Smooth muscle cell (in vitro differentiated cells): ENCODE data around the gene GALP. TPM values are rescaled to one million over a fixed set of nuclear protein-coding genes. Genes with fewer than 3 reads are reported as not detected.

ENCODE experiments used
- DNase-seq: peaks from one replicate; lab custom pipeline; 2025; ENCODE audit not compliant: unreplicated experiment; lab: John Stamatoyannopoulos, UW
- H2AFZ ChIP-seq: fragments of 200-600 bp; sonication (generic); 2 replicates; pipeline ENCODE4 v1.6.0; 2016; ENCODE audit warnings: antibody characterized with exemption, low read depth, mild to moderate bottlenecking
- H3F3A ChIP-seq: fragments of 200-600 bp; sonication (generic); 2 replicates; pipeline ENCODE4 v1.6.0; 2017; ENCODE audit warnings: antibody characterized with exemption, low read depth
- H3K27ac ChIP-seq: fragments of 200-600 bp; sonication (generic); 2 replicates; pipeline ENCODE4 v1.5.1; 2016; ENCODE audit warnings: low read depth, mild to moderate bottlenecking
- H3K27me3 ChIP-seq: fragments of 200-600 bp; sonication (generic); 2 replicates; pipeline ENCODE4 v1.6.1; 2016; ENCODE audit warnings: low read depth, mild to moderate bottlenecking
- H3K36me3 ChIP-seq: fragments of 200-600 bp; sonication (generic); 2 replicates; pipeline ENCODE4 v1.5.1; 2016; ENCODE audit warnings: low read depth
- H3K4me1 ChIP-seq: fragments of 200-600 bp; sonication (generic); 2 replicates; pipeline ENCODE4 v1.5.1; 2016; ENCODE audit warnings: low read depth
- H3K4me2 ChIP-seq: fragments of 200-600 bp; sonication (generic); 2 replicates; pipeline ENCODE4 v1.6.0; 2016; ENCODE audit warnings: mild to moderate bottlenecking
- H3K4me3 ChIP-seq: fragments of 200-600 bp; sonication (generic); 2 replicates; pipeline ENCODE4 v1.5.1; 2016; ENCODE audit warnings: mild to moderate bottlenecking
- H3K79me2 ChIP-seq: fragments of 200-600 bp; sonication (generic); 2 replicates; pipeline ENCODE4 v1.6.0; 2016; ENCODE audit warnings: low read depth, mild to moderate bottlenecking
- H3K9ac ChIP-seq: fragments of 200-600 bp; sonication (generic); 2 replicates; pipeline ENCODE4 v1.6.0; 2016; ENCODE audit warnings: low read depth
- H3K9me3 ChIP-seq: fragments of 200-600 bp; sonication (generic); replicated peaks from 2 replicates; pipeline ENCODE4 v1.5.1; 2016; ENCODE audit warnings: low read depth
- H4K20me1 ChIP-seq: fragments of 200-600 bp; sonication (generic); 2 replicates; pipeline ENCODE4 v1.6.0; 2016; ENCODE audit warnings: low read depth
- WGBS: methylation state at CpG from one replicate; pipeline ENCODE4 v1.1.7; 2016; ENCODE audit warnings: low lambda C conversion rate; 5-methylcytosine and 5-hydroxymethylcytosine counted together
- polyA plus RNA-seq: library from polyadenylated mRNA; unstranded; fragments of >200 nt; fragmentation: Nextera tagmentation; extraction: Ambion mirVana; gene quantifications from 2 replicates; pipeline ENCODE4 v1.2.1, GENCODE V29; 2016
- total RNA-seq: library from RNA; depleted of rRNA; stranded (reverse); fragments of >200 nt; gene quantifications from 2 replicates; pipeline ENCODE4 v1.2.3, GENCODE V29; 2014
- TF ChIP-seq, protein P1 (sequence below): fragments of 200-600 bp; sonication (generic); IDR thresholded peaks from 2 replicates; pipeline ENCODE4 v1.5.1; 2017; ENCODE audit warnings: borderline replicate concordance, mild to moderate bottlenecking, antibody characterized with exemption; ENCODE audit not compliant: insufficient read depth, poor library complexity, severe bottlenecking

Gene GALP
- total and polyA plus RNA-seq, 2 experiments from 2014 or later: not detected

DNA sequence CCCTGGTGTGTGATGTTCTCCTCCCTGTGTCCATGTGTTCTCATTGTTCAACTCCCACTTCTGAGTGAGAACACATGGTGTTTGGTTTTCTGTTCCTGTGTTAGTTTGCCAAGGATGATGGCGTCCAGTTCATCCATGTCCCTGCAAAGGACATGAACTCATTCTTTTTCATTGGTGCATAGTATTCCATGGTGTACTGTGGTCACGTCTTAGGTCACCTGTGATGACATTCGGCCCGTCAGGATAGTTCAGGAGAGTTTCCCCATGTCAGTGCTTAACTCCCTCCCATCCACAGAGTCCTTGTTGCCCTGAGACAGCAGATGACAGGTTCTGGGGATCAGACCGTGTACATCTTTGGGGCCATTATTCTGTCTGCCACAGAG, 26.2 kb upstream of the GALP start:
- Histone ChIP-seq H3K27me3 (no peaks in the 10 kb centered on the region), H3F3A (no peaks in the 10 kb centered on the region), H3K36me3 (no peaks in the 10 kb centered on the region), H3K9ac (no peak overlapping the region), H3K4me1 (no peaks in the 10 kb centered on the region), H4K20me1 (peaks cover 59% of the 10 kb centered on the region), H3K4me2 (no peak overlapping the region), H3K4me3 (no peak overlapping the region), H2AFZ (no peak overlapping the region), H3K27ac (no peak overlapping the region), H3K9me3 (no peaks in the 10 kb centered on the region), H3K79me2 (peaks cover 33% of the 10 kb centered on the region)
- 100% methylated on average over 5 of the region's 5 CpGs for WGBS
- no peak for DNase-seq
- TF ChIP-seq, protein P1, sequence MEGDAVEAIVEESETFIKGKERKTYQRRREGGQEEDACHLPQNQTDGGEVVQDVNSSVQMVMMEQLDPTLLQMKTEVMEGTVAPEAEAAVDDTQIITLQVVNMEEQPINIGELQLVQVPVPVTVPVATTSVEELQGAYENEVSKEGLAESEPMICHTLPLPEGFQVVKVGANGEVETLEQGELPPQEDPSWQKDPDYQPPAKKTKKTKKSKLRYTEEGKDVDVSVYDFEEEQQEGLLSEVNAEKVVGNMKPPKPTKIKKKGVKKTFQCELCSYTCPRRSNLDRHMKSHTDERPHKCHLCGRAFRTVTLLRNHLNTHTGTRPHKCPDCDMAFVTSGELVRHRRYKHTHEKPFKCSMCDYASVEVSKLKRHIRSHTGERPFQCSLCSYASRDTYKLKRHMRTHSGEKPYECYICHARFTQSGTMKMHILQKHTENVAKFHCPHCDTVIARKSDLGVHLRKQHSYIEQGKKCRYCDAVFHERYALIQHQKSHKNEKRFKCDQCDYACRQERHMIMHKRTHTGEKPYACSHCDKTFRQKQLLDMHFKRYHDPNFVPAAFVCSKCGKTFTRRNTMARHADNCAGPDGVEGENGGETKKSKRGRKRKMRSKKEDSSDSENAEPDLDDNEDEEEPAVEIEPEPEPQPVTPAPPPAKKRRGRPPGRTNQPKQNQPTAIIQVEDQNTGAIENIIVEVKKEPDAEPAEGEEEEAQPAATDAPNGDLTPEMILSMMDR: no peak

DNA sequence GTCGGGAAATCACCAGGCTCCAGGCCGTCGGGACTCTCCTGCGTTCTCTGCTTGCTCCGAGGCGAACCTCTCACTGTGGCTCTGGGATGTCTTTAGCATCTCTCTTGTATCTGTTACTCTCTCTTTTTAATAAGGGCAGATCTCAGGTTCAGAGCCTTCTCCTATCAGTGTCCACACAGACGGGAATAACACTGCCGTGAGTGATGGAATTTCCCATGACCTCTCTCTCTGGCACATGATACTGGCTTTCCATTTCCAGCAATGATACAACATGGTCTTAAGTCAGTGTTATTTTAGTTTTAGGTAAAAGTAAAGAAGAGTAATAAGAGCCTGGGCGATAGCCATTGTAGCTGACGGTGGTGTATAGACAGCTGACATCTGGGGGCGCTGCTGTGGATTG, 25.4 kb upstream of the GALP start:
- no peak for DNase-seq
- Histone ChIP-seq H3K27me3 (no peaks in the 10 kb centered on the region), H3K9ac (no peak overlapping the region), H3K36me3 (no peaks in the 10 kb centered on the region), H3K4me3 (no peak overlapping the region), H3F3A (no peaks in the 10 kb centered on the region), H3K27ac (no peak overlapping the region), H3K4me2 (no peak overlapping the region), H3K4me1 (no peaks in the 10 kb centered on the region), H4K20me1 (peaks cover 60% of the 10 kb centered on the region), H2AFZ (no peak overlapping the region), H3K79me2 (peaks cover 27% of the 10 kb centered on the region), H3K9me3 (no peaks in the 10 kb centered on the region)
- 97% methylated on average over 11 of the region's 11 CpGs for WGBS
- TF ChIP-seq, protein P1: no peak

DNA sequence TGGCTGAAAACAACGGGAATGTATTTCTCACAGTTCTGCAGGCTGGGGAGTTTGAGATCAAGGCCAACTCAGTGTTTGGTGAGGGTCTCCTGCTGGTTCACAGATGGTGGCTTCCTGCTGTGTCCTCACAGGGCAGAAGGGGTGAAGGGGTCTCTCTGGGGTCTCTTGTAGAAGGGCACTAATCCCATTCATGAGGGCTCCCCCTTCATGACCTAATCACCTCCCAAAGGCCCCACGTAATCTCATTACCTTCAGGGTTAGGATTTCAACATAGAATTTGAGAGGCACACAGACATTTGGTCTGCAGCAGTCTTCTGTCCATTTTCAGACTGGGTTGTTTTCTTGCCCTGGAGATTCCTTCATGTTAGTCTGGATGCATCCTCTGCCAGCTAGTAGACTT, 23.2 kb upstream of the GALP start:
- DNase-seq: no peak
- no peaks in the 10 kb centered on the region for H3K27me3 ChIP-seq
- no peaks in the 10 kb centered on the region for H3K9me3 ChIP-seq
- TF ChIP-seq, protein P1: no peak
- H3K4me2 ChIP-seq: no peak overlapping the region
- H3F3A ChIP-seq: no peaks in the 10 kb centered on the region
- peaks cover 50% of the 10 kb centered on the region for H4K20me1 ChIP-seq
- no peaks in the 10 kb centered on the region for H3K4me1 ChIP-seq
- peaks cover 16% of the 10 kb centered on the region for H3K79me2 ChIP-seq
- H2AFZ ChIP-seq: no peak overlapping the region
- no peaks in the 10 kb centered on the region for H3K36me3 ChIP-seq
- WGBS: 78% methylated on average over 2 of the region's 2 CpGs
- H3K9ac ChIP-seq: no peak overlapping the region
- H3K27ac ChIP-seq: no peak overlapping the region
- no peak overlapping the region for H3K4me3 ChIP-seq

DNA sequence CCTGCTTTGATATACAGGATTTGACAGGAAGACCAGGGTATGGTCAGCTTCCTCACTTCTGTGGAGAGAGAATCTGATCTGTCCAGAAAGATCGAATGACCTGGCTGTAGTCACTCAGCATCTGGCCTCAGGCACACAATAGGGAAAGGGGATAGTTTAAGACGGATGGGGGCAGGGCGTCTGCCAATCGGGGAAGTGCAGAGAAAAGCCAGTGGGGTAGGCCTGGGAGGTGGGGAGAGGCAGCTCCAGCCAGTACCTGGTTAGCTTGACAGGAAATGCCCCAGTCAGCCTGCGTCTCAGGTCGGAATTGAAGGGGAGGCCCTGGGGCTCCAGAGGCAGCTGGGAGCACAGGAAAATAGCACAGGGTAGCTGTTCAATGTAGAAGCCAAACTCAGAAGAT, 22.3 kb upstream of the GALP start:
- Histone ChIP-seq H4K20me1 (peaks cover 50% of the 10 kb centered on the region), H3K9me3 (no peaks in the 10 kb centered on the region), H3K4me3 (no peak overlapping the region), H3K79me2 (peaks cover 16% of the 10 kb centered on the region), H3K27me3 (no peaks in the 10 kb centered on the region), H3K9ac (no peak overlapping the region), H2AFZ (no peak overlapping the region), H3K4me1 (no peaks in the 10 kb centered on the region), H3F3A (no peaks in the 10 kb centered on the region), H3K27ac (no peak overlapping the region), H3K36me3 (no peaks in the 10 kb centered on the region), H3K4me2 (no peak overlapping the region)
- DNase-seq: no peak
- TF ChIP-seq, protein P1: no peak
- 45% methylated on average over 6 of the region's 6 CpGs for WGBS
